MCF 10A (cell line): ENCODE data around the gene TAS2R40. TPM values are rescaled to one million over a fixed set of nuclear protein-coding genes. Genes with fewer than 3 reads are reported as not detected.

Source experiments
- BruUV-seq: library from RNA; stranded (reverse); fragments of 400-500 nt; replicated peaks from 2 replicates; lab custom pipeline; 2021; lab: Mats Ljungman, UMichigan
- CTCF ChIA-PET: fragments of 300-600 bp; sonication (Branson Sonifier 250); formaldehyde crosslinking; extraction: SDS; loops from one replicate; lab custom pipeline; 2021; ENCODE audit warnings: antibody characterized with exemption, inconsistent platforms; lab: Yijun Ruan, JAX
- POLR2A ChIA-PET: fragments of 300-600, 350-650 bp; sonication (Branson Sonifier 250); formaldehyde crosslinking; extraction: SDS; loops from one replicate; lab custom pipeline; 2020; ENCODE audit warnings: antibody characterized with exemption, inconsistent platforms; lab: Yijun Ruan, JAX
- DNase-seq: peaks from one replicate; pipeline ENCODE4 v3.0.0-alpha.2; 2018; ENCODE audit not compliant: unreplicated experiment
- H3K27ac Mint-ChIP-seq: one replicate; pipeline ENCODE4 v1.8.0; 2022; ENCODE audit warnings: mild to moderate bottlenecking, low read depth, mixed read lengths; ENCODE audit not compliant: unreplicated experiment
- H3K27me3 Mint-ChIP-seq: one replicate; pipeline ENCODE4 v1.8.0; 2022; ENCODE audit warnings: mixed read lengths; ENCODE audit not compliant: insufficient read depth, unreplicated experiment
- H3K36me3 Mint-ChIP-seq: one replicate; pipeline ENCODE4 v1.8.0; 2022; ENCODE audit warnings: mild to moderate bottlenecking, moderate library complexity, mixed read lengths; ENCODE audit not compliant: insufficient read depth, unreplicated experiment
- H3K4me1 Mint-ChIP-seq: one replicate; pipeline ENCODE4 v1.8.0; 2022; ENCODE audit warnings: mixed read lengths; ENCODE audit not compliant: insufficient read depth, unreplicated experiment
- H3K4me3 Mint-ChIP-seq: one replicate; pipeline ENCODE4 v1.8.0; 2022; ENCODE audit warnings: mild to moderate bottlenecking, moderate library complexity, mixed read lengths; ENCODE audit not compliant: unreplicated experiment
- H3K9me3 Mint-ChIP-seq: one replicate; pipeline ENCODE4 v1.8.0; 2022; ENCODE audit warnings: mixed read lengths; ENCODE audit not compliant: unreplicated experiment
- intact Hi-C: fragments of 100-400 bp; cut with micrococcal nuclease; formaldehyde crosslinking; loops from 2 replicates; pipeline ENCODE4 v1.14.1; 2022
- total RNA-seq: library from RNA; stranded (reverse); gene quantifications from 2 replicates; pipeline ENCODE4 v1.2.3, GENCODE V29; 2022
- TF ChIP-seq, protein P1 (sequence below): fragments of 200-600 bp; IDR thresholded peaks from one replicate; pipeline ENCODE4 v1.8.0; 2022; ENCODE audit warnings: antibody characterized with exemption, mild to moderate bottlenecking; ENCODE audit not compliant: unreplicated experiment

Gene TAS2R40
- total RNA-seq, 1 experiment from 2014 or later = not detected

- H3K9me3 Mint-ChIP-seq = peaks cover 13% of the 10 kb centered on the region
- no peaks in the 10 kb centered on the region for H3K36me3 Mint-ChIP-seq
- ChIA-PET POLR2A (no interaction called here), CTCF (interaction anchor here (0.6 to 0.7 kb wide), 2 partner anchors 15 to 148 kb away, joined by 3 read pairs; no protein-coding TSS in a partner anchor)
- DNase-seq = no peak
- TF ChIP-seq, protein P1, sequence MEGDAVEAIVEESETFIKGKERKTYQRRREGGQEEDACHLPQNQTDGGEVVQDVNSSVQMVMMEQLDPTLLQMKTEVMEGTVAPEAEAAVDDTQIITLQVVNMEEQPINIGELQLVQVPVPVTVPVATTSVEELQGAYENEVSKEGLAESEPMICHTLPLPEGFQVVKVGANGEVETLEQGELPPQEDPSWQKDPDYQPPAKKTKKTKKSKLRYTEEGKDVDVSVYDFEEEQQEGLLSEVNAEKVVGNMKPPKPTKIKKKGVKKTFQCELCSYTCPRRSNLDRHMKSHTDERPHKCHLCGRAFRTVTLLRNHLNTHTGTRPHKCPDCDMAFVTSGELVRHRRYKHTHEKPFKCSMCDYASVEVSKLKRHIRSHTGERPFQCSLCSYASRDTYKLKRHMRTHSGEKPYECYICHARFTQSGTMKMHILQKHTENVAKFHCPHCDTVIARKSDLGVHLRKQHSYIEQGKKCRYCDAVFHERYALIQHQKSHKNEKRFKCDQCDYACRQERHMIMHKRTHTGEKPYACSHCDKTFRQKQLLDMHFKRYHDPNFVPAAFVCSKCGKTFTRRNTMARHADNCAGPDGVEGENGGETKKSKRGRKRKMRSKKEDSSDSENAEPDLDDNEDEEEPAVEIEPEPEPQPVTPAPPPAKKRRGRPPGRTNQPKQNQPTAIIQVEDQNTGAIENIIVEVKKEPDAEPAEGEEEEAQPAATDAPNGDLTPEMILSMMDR = no peak
- H3K4me3 Mint-ChIP-seq = no peak overlapping the region
- intact Hi-C loops = no loop called here
- H3K27me3 Mint-ChIP-seq = peaks cover 28% of the 10 kb centered on the region
- no TSS peak for BruUV-seq
- peaks cover 7% of the 10 kb centered on the region for H3K4me1 Mint-ChIP-seq
- no peak overlapping the region for H3K27ac Mint-ChIP-seq
These were observed 12.7 kb downstream of the TAS2R40 start for GRCh38 chr7:143234533-143234875.

DNA sequence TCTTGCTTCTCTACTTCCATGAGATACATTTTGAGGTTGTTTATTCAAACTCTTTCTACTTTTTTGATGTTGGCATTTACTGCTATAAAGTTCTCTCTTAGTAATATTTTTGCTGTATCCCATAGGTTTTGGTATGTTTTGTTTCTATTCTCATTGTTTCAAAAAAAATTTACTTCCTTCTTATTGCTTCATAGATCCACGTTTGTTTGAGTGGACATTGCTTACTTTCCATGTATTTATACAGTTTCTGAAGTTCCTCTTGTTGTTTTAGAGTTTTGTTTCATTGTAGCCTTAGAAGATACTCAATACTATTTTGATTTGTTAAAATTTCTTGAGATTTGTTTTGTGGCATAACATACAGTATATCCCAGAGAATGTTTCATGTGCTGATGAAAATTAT, 13.7 kb downstream of the TAS2R40 start:
- H3K4me3 Mint-ChIP-seq = no peak overlapping the region
- no peaks in the 10 kb centered on the region for H3K36me3 Mint-ChIP-seq
- ChIA-PET POLR2A (no interaction called here), CTCF (interaction anchor here (0.6 to 1.6 kb wide), 3 partner anchors 21 to 896 kb away, joined by 3 to 4 read pairs (median 3); no protein-coding TSS in a partner anchor)
- no peak for DNase-seq
- peaks cover 15% of the 10 kb centered on the region for H3K4me1 Mint-ChIP-seq
- H3K9me3 Mint-ChIP-seq = peaks cover 13% of the 10 kb centered on the region
- no TSS peak for BruUV-seq
- TF ChIP-seq, protein P1 = no peak
- no peak overlapping the region for H3K27ac Mint-ChIP-seq
- H3K27me3 Mint-ChIP-seq = peaks cover 28% of the 10 kb centered on the region
- intact Hi-C loops = no loop called here

GRCh38 chr7:143236408-143236990, 14.7 kb downstream of the TAS2R40 start:
- Mint-ChIP-seq H3K36me3 (no peaks in the 10 kb centered on the region), H3K4me3 (no peak overlapping the region), H3K4me1 (peaks cover 15% of the 10 kb centered on the region), H3K27ac (no peak overlapping the region), H3K9me3 (peaks cover 13% of the 10 kb centered on the region), H3K27me3 (peaks cover 28% of the 10 kb centered on the region)
- POLR2A ChIA-PET = no interaction called here
- CTCF ChIA-PET = interaction anchor here (0.5 to 1.6 kb wide), 7 partner anchors 10 to 167 kb away, joined by 3 to 4 read pairs (median 3); no protein-coding TSS in a partner anchor
- intact Hi-C loops = no loop called here
- no peak for DNase-seq
- TF ChIP-seq, protein P1 = no peak
- no TSS peak for BruUV-seq

GRCh38 chr7:143237366-143237765, 15.5 kb downstream of the TAS2R40 start:
- peaks cover 13% of the 10 kb centered on the region for H3K9me3 Mint-ChIP-seq
- no TSS peak for BruUV-seq
- no peaks in the 10 kb centered on the region for H3K36me3 Mint-ChIP-seq
- no peak overlapping the region for H3K4me3 Mint-ChIP-seq
- no peak for DNase-seq
- H3K27ac Mint-ChIP-seq = no peak overlapping the region
- TF ChIP-seq, protein P1 = no peak
- intact Hi-C loops = no loop called here
- H3K4me1 Mint-ChIP-seq = peaks cover 15% of the 10 kb centered on the region
- CTCF ChIA-PET = interaction anchor here (0.8 to 6.4 kb wide), 4 partner anchors 22 to 179 kb away, joined by 3 to 131 read pairs (median 4); no protein-coding TSS in a partner anchor
- H3K27me3 Mint-ChIP-seq = peaks cover 28% of the 10 kb centered on the region
- POLR2A ChIA-PET = no interaction called here
